H1 (cell line): Measurements from ENCODE around the gene IGF1.

ENCODE experiments used
- NRF1 ChIP-seq: IDR thresholded peaks from 2 replicates; pipeline ENCODE4 v1.6.1; 2011; ENCODE audit warnings: mild to moderate bottlenecking, low read depth, low read length, improper control_type of control experiment
- SP1 ChIP-seq: IDR thresholded peaks from 2 replicates; pipeline ENCODE4 v1.6.1; 2011; ENCODE audit warnings: low read depth, low read length
- TF ChIP-seq, protein P1 (sequence below), 3 experiments: IDR thresholded peaks; 1 replicate in 2 of 3; 2 replicates in 1 of 3; pipeline versions ENCODE4 v1.5.1 to v1.6.1; 2011; ENCODE audit warnings: low read length in 3 of 3, mild to moderate bottlenecking in 3 of 3, inconsistent platforms in 2 of 3, low read depth in 1 of 3, moderate library complexity in 1 of 3; ENCODE audit not compliant: insufficient read depth in 1 of 3; ENCODE audit errors: control extremely low read depth in 1 of 3
- TF ChIP-seq, protein P2 (sequence below): IDR thresholded peaks from 2 replicates; pipeline ENCODE4 v1.6.1; 2012; ENCODE audit warnings: inconsistent platforms

DNA sequence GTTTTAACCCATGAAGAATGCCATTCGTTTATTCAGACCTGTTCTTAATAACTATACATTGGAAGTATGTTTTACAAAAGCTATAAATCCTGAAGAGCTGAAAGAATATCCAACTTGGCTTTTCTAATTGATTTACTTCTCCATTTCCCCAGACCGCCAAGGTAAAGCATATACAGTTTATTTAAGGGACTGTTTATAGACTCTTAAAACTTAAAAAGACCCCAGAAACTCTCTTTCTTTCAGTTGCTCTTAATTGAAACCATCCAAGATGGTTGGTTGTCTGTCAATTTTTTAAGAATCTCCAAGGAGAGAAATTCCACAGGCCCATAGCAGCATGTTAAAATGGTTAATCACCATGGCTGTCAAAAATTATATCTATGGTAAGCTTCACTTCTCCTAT is 8.8 kb downstream of the IGF1 start:
- TF ChIP-seq, protein P1, sequence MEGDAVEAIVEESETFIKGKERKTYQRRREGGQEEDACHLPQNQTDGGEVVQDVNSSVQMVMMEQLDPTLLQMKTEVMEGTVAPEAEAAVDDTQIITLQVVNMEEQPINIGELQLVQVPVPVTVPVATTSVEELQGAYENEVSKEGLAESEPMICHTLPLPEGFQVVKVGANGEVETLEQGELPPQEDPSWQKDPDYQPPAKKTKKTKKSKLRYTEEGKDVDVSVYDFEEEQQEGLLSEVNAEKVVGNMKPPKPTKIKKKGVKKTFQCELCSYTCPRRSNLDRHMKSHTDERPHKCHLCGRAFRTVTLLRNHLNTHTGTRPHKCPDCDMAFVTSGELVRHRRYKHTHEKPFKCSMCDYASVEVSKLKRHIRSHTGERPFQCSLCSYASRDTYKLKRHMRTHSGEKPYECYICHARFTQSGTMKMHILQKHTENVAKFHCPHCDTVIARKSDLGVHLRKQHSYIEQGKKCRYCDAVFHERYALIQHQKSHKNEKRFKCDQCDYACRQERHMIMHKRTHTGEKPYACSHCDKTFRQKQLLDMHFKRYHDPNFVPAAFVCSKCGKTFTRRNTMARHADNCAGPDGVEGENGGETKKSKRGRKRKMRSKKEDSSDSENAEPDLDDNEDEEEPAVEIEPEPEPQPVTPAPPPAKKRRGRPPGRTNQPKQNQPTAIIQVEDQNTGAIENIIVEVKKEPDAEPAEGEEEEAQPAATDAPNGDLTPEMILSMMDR (IDR thresholded peaks at IDR 0.05; ENCODE audit: control extremely low read depth in 1 of 3, insufficient read depth in 1 of 3, low read depth in 1 of 3, low read length in 3 of 3) = no peak
- TF ChIP-seq, protein P2, sequence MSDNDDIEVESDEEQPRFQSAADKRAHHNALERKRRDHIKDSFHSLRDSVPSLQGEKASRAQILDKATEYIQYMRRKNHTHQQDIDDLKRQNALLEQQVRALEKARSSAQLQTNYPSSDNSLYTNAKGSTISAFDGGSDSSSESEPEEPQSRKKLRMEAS = no peak
- TF ChIP-seq NRF1 (no peak), SP1 (no peak)
